ENCODE results near the gene RIPK4.

GRCh38 chr21:41746744-41747006, 20.2 kb downstream of the RIPK4 start:
- TF ChIP-seq, protein P1, sequence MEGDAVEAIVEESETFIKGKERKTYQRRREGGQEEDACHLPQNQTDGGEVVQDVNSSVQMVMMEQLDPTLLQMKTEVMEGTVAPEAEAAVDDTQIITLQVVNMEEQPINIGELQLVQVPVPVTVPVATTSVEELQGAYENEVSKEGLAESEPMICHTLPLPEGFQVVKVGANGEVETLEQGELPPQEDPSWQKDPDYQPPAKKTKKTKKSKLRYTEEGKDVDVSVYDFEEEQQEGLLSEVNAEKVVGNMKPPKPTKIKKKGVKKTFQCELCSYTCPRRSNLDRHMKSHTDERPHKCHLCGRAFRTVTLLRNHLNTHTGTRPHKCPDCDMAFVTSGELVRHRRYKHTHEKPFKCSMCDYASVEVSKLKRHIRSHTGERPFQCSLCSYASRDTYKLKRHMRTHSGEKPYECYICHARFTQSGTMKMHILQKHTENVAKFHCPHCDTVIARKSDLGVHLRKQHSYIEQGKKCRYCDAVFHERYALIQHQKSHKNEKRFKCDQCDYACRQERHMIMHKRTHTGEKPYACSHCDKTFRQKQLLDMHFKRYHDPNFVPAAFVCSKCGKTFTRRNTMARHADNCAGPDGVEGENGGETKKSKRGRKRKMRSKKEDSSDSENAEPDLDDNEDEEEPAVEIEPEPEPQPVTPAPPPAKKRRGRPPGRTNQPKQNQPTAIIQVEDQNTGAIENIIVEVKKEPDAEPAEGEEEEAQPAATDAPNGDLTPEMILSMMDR (conservative IDR thresholded peaks at IDR 0.05), result no peak
- no peak for TF ChIP-seq ZFX (IDR thresholded peaks at IDR 0.05)
